ENCODE measurements around the gene GDI1. TPM values are rescaled to one million over a fixed set of nuclear protein-coding genes. Genes with fewer than 3 reads are reported as not detected.
A peak's percentile ranks its signal among the peaks of the same experiment; 100 is the strongest.

Gene GDI1
- total RNA-seq, 1 donor from 2014 or later: 118 TPM

GRCh38 chrX:154466907-154467306, 30.0 kb downstream of the GDI1 start:
- no peak for DNase-seq
- H3K4me3 Mint-ChIP-seq: no peak overlapping the region
- intact Hi-C loops (cut with micrococcal nuclease): no loop called here
- H3K4me1 Mint-ChIP-seq: no peaks in the 10 kb centered on the region
- no peaks in the 10 kb centered on the region for H3K27me3 Mint-ChIP-seq
- no peak overlapping the region for H3K27ac Mint-ChIP-seq
- no peaks in the 10 kb centered on the region for H3K9me3 Mint-ChIP-seq
- H3K36me3 Mint-ChIP-seq (ENCODE audit: low read depth): peaks cover 4% of the 10 kb centered on the region

- H3K27me3 Mint-ChIP-seq: no peaks in the 10 kb centered on the region
- no peak for DNase-seq
- H3K36me3 Mint-ChIP-seq (ENCODE audit: low read depth): peaks cover 3% of the 10 kb centered on the region
- no peak overlapping the region for H3K27ac Mint-ChIP-seq
- intact Hi-C loops (cut with micrococcal nuclease): no loop called here
- no peak overlapping the region for H3K4me3 Mint-ChIP-seq
- H3K9me3 Mint-ChIP-seq: no peaks in the 10 kb centered on the region
- H3K4me1 Mint-ChIP-seq: no peaks in the 10 kb centered on the region
Observed at GRCh38 chrX:154467556-154467955, 30.6 kb downstream of the GDI1 start.

GRCh38 chrX:154468217-154468616, 31.3 kb downstream of the GDI1 start:
- DNase-seq: no peak
- Mint-ChIP-seq H3K27ac (no peak overlapping the region), H3K27me3 (no peaks in the 10 kb centered on the region), H3K36me3 (ENCODE audit: low read depth) (peaks cover 5% of the 10 kb centered on the region), H3K9me3 (no peaks in the 10 kb centered on the region), H3K4me3 (no peak overlapping the region), H3K4me1 (no peaks in the 10 kb centered on the region)
- intact Hi-C loops (cut with micrococcal nuclease): no loop called here

- H3K4me3 Mint-ChIP-seq: no peak overlapping the region
- H3K27me3 Mint-ChIP-seq: no peaks in the 10 kb centered on the region
- DNase-seq: no peak
- peaks cover 7% of the 10 kb centered on the region for H3K36me3 Mint-ChIP-seq (ENCODE audit: low read depth)
- no peak overlapping the region for H3K27ac Mint-ChIP-seq
- H3K9me3 Mint-ChIP-seq: no peaks in the 10 kb centered on the region
- no peaks in the 10 kb centered on the region for H3K4me1 Mint-ChIP-seq
- intact Hi-C loops (cut with micrococcal nuclease): no loop called here
Observed at GRCh38 chrX:154469114-154469513, 32.2 kb downstream of the GDI1 start.

- Mint-ChIP-seq H3K9me3 (no peaks in the 10 kb centered on the region), H3K4me1 (no peaks in the 10 kb centered on the region), H3K36me3 (ENCODE audit: low read depth) (peaks cover 7% of the 10 kb centered on the region)
Observed at GRCh38 chrX:154469880-154470279, 32.9 kb downstream of the GDI1 start.

GRCh38 chrX:154470434-154470833, 33.5 kb downstream of the GDI1 start:
- Mint-ChIP-seq H3K4me1 (peaks cover 2% of the 10 kb centered on the region), H3K27ac (no peak overlapping the region), H3K4me3 (no peak overlapping the region), H3K36me3 (ENCODE audit: low read depth) (peaks cover 9% of the 10 kb centered on the region), H3K9me3 (no peaks in the 10 kb centered on the region), H3K27me3 (no peaks in the 10 kb centered on the region)
- intact Hi-C loops (cut with micrococcal nuclease): no loop called here
- DNase-seq: no peak

More at GRCh38 chrX:154469880-154470279, 32.9 kb downstream of the GDI1 start:
- Mint-ChIP-seq H3K4me3 (no peak overlapping the region), H3K27me3 (no peaks in the 10 kb centered on the region), H3K27ac (no peak overlapping the region)
- intact Hi-C loops (cut with micrococcal nuclease): no loop called here
- DNase-seq: no peak

- Mint-ChIP-seq H3K36me3 (ENCODE audit: low read depth) (peaks cover 11% of the 10 kb centered on the region), H3K27ac (no peak overlapping the region), H3K4me3 (no peak overlapping the region), H3K9me3 (no peaks in the 10 kb centered on the region), H3K27me3 (no peaks in the 10 kb centered on the region), H3K4me1 (peaks cover 5% of the 10 kb centered on the region)
- no peak for DNase-seq
- intact Hi-C loops (cut with micrococcal nuclease): no loop called here
Observed at GRCh38 chrX:154470914-154471568, 34.1 kb downstream of the GDI1 start.

GRCh38 chrX:154471839-154472684, 35.1 kb downstream of the GDI1 start:
- H3K9me3 Mint-ChIP-seq: no peaks in the 10 kb centered on the region
- no peak for DNase-seq
- peaks cover 11% of the 10 kb centered on the region for H3K36me3 Mint-ChIP-seq (ENCODE audit: low read depth)

GRCh38 chrX:154472685-154473632, 36.0 kb downstream of the GDI1 start:
- Mint-ChIP-seq H3K27ac (no peak overlapping the region), H3K4me1 (peaks cover 12% of the 10 kb centered on the region), H3K27me3 (no peaks in the 10 kb centered on the region), H3K36me3 (ENCODE audit: low read depth) (peaks cover 11% of the 10 kb centered on the region), H3K9me3 (no peaks in the 10 kb centered on the region), H3K4me3 (no peak overlapping the region)
- intact Hi-C loops (cut with micrococcal nuclease): no loop called here
- DNase-seq: no peak

More at GRCh38 chrX:154471839-154472684, 35.1 kb downstream of the GDI1 start:
- Mint-ChIP-seq H3K27me3 (no peaks in the 10 kb centered on the region), H3K4me3 (no peak overlapping the region), H3K4me1 (peaks cover 5% of the 10 kb centered on the region), H3K27ac (no peak overlapping the region)
- intact Hi-C loops (cut with micrococcal nuclease): no loop called here

GRCh38 chrX:154473683-154474082, 36.7 kb downstream of the GDI1 start:
- Mint-ChIP-seq H3K27me3 (no peaks in the 10 kb centered on the region), H3K4me1 (peaks cover 12% of the 10 kb centered on the region), H3K4me3 (no peak overlapping the region), H3K27ac (no peak overlapping the region), H3K36me3 (ENCODE audit: low read depth) (peaks cover 11% of the 10 kb centered on the region), H3K9me3 (no peaks in the 10 kb centered on the region)
- no peak for DNase-seq
- intact Hi-C loops (cut with micrococcal nuclease): no loop called here

GRCh38 chrX:154476821-154477220, 39.9 kb downstream of the GDI1 start:
- H3K27me3 Mint-ChIP-seq: no peaks in the 10 kb centered on the region
- peak overlapping the region; percentile 60 for H3K27ac Mint-ChIP-seq
- intact Hi-C loops (cut with micrococcal nuclease): loop anchor here (5.0 kb wide), 3 partner anchors 35 to 100 kb away; partner anchors contain the start of genes EMD, FAM50A and RPL10

GRCh38 chrX:154477891-154478477, 41.0 kb downstream of the GDI1 start:
- peak overlapping the region; percentile 96 for H3K4me3 Mint-ChIP-seq
- DNase-seq: no peak
- intact Hi-C loops (cut with micrococcal nuclease): loop anchor here (1.0 to 5.0 kb wide), 5 partner anchors 36 to 101 kb away; partner anchors contain the start of genes EMD, FAM3A, FAM50A and IKBKG
- peaks cover 7% of the 10 kb centered on the region for H3K36me3 Mint-ChIP-seq (ENCODE audit: low read depth)
- peak overlapping the region; percentile 93 for H3K27ac Mint-ChIP-seq
- no peaks in the 10 kb centered on the region for H3K27me3 Mint-ChIP-seq
- H3K9me3 Mint-ChIP-seq: no peaks in the 10 kb centered on the region
- peaks cover 16% of the 10 kb centered on the region for H3K4me1 Mint-ChIP-seq

More at GRCh38 chrX:154476821-154477220, 39.9 kb downstream of the GDI1 start:
- Mint-ChIP-seq H3K4me1 (peaks cover 16% of the 10 kb centered on the region), H3K9me3 (no peaks in the 10 kb centered on the region), H3K4me3 (peak overlapping the region; percentile 21), H3K36me3 (ENCODE audit: low read depth) (peaks cover 9% of the 10 kb centered on the region)
- DNase-seq: no peak

Data from activated CD4-positive, alpha-beta T cell treated with anti-CD3 and anti-CD28 coated beads, Interleukin-2, amount 10 ng/mL, durations not matched to agents 24 days and 14 days (primary cell).